IMR-90 (cell line): ENCODE results near the gene OR2H1. TPM values are rescaled to one million over a fixed set of nuclear protein-coding genes. Genes with fewer than 3 reads are reported as not detected.

Experiments
- ATAC-seq: fragments of 200-7000 bp; cut with Tn5 transposase; 2 replicates; pipeline ENCODE4 v1.9.1; 2020; ENCODE audit warnings: low read depth, mild to moderate bottlenecking, moderate library complexity
- BruUV-seq: library from RNA; stranded (reverse); fragments of 400-500 nt; replicated peaks from 2 replicates; lab custom pipeline; 2021; lab: Mats Ljungman, UMichigan
- CTCF ChIA-PET: fragments of 300-600 bp; formaldehyde crosslinking; extraction: SDS; loops from one replicate; lab custom pipeline; 2021; ENCODE audit warnings: antibody characterized with exemption; lab: Yijun Ruan, JAX
- POLR2A ChIA-PET: fragments of 300-600 bp; sonication (Branson Sonifier 250); formaldehyde crosslinking; loops from one replicate; lab custom pipeline; 2022; ENCODE audit warnings: antibody characterized with exemption; ENCODE audit not compliant: unreplicated experiment; lab: Charles Lee
- DNase-seq: peaks from one replicate; pipeline ENCODE4 v3.0.0; 2013
- H2AFZ ChIP-seq: replicated peaks from 2 replicates; pipeline ENCODE3; 2013; ENCODE audit warnings: low read length, mild to moderate bottlenecking; ENCODE audit not compliant: poor library complexity
- H2AK5ac ChIP-seq: 2 replicates; pipeline ENCODE4 v1.6.1; 2013; ENCODE audit warnings: low read depth, low read length, inconsistent platforms
- H2AK9ac ChIP-seq: replicated peaks from 2 replicates; pipeline ENCODE3; 2013; ENCODE audit warnings: mild to moderate bottlenecking, low read depth, low read length, moderate library complexity; ENCODE audit not compliant: poor library complexity
- H2BK120ac ChIP-seq: 2 replicates; pipeline ENCODE4 v1.6.1; 2013; ENCODE audit warnings: low read depth, low read length, inconsistent platforms
- H2BK15ac ChIP-seq: 3 replicates; pipeline ENCODE4 v1.6.1; 2013; ENCODE audit warnings: low read depth, low read length, inconsistent platforms
- H2BK20ac ChIP-seq: 2 replicates; pipeline ENCODE4 v1.6.1; 2013; ENCODE audit warnings: low read depth, mild to moderate bottlenecking, inconsistent platforms, low read length, moderate library complexity
- H2BK5ac ChIP-seq: 2 replicates; pipeline ENCODE4 v1.6.1; 2013; ENCODE audit warnings: mild to moderate bottlenecking, low read depth, low read length, inconsistent platforms; ENCODE audit not compliant: poor library complexity, severe bottlenecking
- H3K14ac ChIP-seq: replicated peaks from 2 replicates; pipeline ENCODE4 v1.6.1; 2013; ENCODE audit warnings: low read depth, low read length, inconsistent platforms
- H3K18ac ChIP-seq: 2 replicates; pipeline ENCODE4 v1.6.1; 2013; ENCODE audit warnings: low read depth, low read length, control low read depth
- H3K23ac ChIP-seq: 2 replicates; pipeline ENCODE4 v1.6.1; 2013; ENCODE audit warnings: low read depth, low read length, inconsistent platforms
- H3K27ac ChIP-seq: 2 replicates; pipeline ENCODE4 v1.5.1; 2013; ENCODE audit warnings: mild to moderate bottlenecking, control low read depth, low read length; ENCODE audit not compliant: insufficient read depth
- H3K27me3 ChIP-seq: 2 replicates; pipeline ENCODE4 v1.6.1; 2013; ENCODE audit warnings: low read length; ENCODE audit not compliant: control insufficient read depth, insufficient read depth
- H3K36me3 ChIP-seq: 2 replicates; pipeline ENCODE4 v1.6.1; 2013; ENCODE audit warnings: low read length, mixed read lengths; ENCODE audit not compliant: control insufficient read depth, insufficient read depth
- H3K4ac ChIP-seq: 2 replicates; pipeline ENCODE4 v1.6.1; 2013; ENCODE audit warnings: low read depth, low read length, inconsistent platforms
- H3K4me1 ChIP-seq: 2 replicates; pipeline ENCODE4 v1.6.1; 2013; ENCODE audit warnings: low read length, mixed read lengths; ENCODE audit not compliant: control insufficient read depth, insufficient read depth
- H3K4me2 ChIP-seq: 2 replicates; pipeline ENCODE4 v1.6.1; 2013; ENCODE audit warnings: low read depth, mild to moderate bottlenecking, control low read depth, low read length, moderate library complexity
- H3K4me3 ChIP-seq: 2 replicates; pipeline ENCODE4 v1.5.1; 2013; ENCODE audit warnings: low read depth, mild to moderate bottlenecking, control low read depth, low read length, moderate library complexity; ENCODE audit not compliant: insufficient read depth
- H3K56ac ChIP-seq: 2 replicates; pipeline ENCODE4 v1.6.1; 2013; ENCODE audit warnings: low read length, inconsistent platforms; ENCODE audit not compliant: insufficient read depth; ENCODE audit errors: extremely low read depth
- H3K79me1 ChIP-seq, 2 experiments: 2 replicates each; pipeline ENCODE4 v1.6.1; 2013; ENCODE audit warnings: low read length in 2 of 2, inconsistent platforms in 1 of 2, low read depth in 1 of 2
- H3K9ac ChIP-seq: 2 replicates; pipeline ENCODE4 v1.6.1; 2013; ENCODE audit warnings: low read depth, low read length, control low read depth
- H3K9me1 ChIP-seq: 2 replicates; pipeline ENCODE4 v1.6.1; 2013; ENCODE audit warnings: low read length, inconsistent platforms; ENCODE audit not compliant: insufficient read depth
- H3K9me3 ChIP-seq: 2 replicates; pipeline ENCODE4 v1.6.1; 2013; ENCODE audit warnings: low read length; ENCODE audit not compliant: control insufficient read depth, insufficient read depth
- H4K20me1 ChIP-seq: 2 replicates; pipeline ENCODE4 v1.6.1; 2013; ENCODE audit warnings: low read length, inconsistent platforms; ENCODE audit not compliant: insufficient read depth
- H4K5ac ChIP-seq: 2 replicates; pipeline ENCODE4 v1.6.1; 2013; ENCODE audit warnings: mild to moderate bottlenecking, low read depth, low read length, control low read depth
- H4K8ac ChIP-seq, 2 experiments: 2 replicates each; pipeline ENCODE4 v1.6.1; 2013; ENCODE audit warnings: low read depth in 2 of 2, low read length in 2 of 2, control low read depth in 1 of 2, inconsistent platforms in 1 of 2
- H4K91ac ChIP-seq: 2 replicates; pipeline ENCODE4 v1.6.1; 2013; ENCODE audit warnings: low read depth, low read length, inconsistent platforms; ENCODE audit not compliant: insufficient read depth
- CHD1 ChIP-seq: IDR thresholded peaks from 2 replicates; pipeline ENCODE4 v1.6.1; 2012; ENCODE audit warnings: low read depth, low read length, improper control_type of control experiment
- MAZ ChIP-seq: IDR thresholded peaks from 2 replicates; pipeline ENCODE4 v1.6.1; 2012; ENCODE audit warnings: low read depth, mild to moderate bottlenecking, low read length, improper control_type of control experiment, moderate library complexity, borderline replicate concordance
- POLR2A ChIP-seq: IDR thresholded peaks from 2 replicates; pipeline ENCODE4 v1.6.1; 2012; ENCODE audit warnings: mild to moderate bottlenecking, low read depth, low read length
- RAD21 ChIP-seq: IDR thresholded peaks from 2 replicates; pipeline ENCODE4 v1.6.1; 2012; ENCODE audit warnings: low read length, improper control_type of control experiment
- RFX5 ChIP-seq: IDR thresholded peaks from 2 replicates; pipeline ENCODE4 v1.8.0; 2012; ENCODE audit warnings: low read depth, mild to moderate bottlenecking, low read length, moderate library complexity
- dilution Hi-C: fragments of 300-500 bp; cut with HindIII; formaldehyde crosslinking; loops from one replicate; pipeline ENCODE4 v1.14.3; 2018; ENCODE audit warnings: low sequenced_read_pairs; ENCODE audit not compliant: unreplicated experiment
- in situ Hi-C: fragments of 300-500 bp; cut with MboI; formaldehyde crosslinking; loops from 3 replicates; pipeline ENCODE4 v1.14.3; 2019; ENCODE audit warnings: low sequenced_read_pairs, inconsistent platforms, mixed read lengths
- intact Hi-C: fragments of 100-400 bp; cut with micrococcal nuclease; formaldehyde crosslinking; loops from 2 replicates; pipeline ENCODE4 v1.10.0; 2022
- polyA plus RNA-seq, 3 experiments: library from polyadenylated mRNA; depleted of rRNA; stranded (reverse); fragments of >200 nt; gene quantifications; 2 replicates each; pipeline ENCODE4 v1.2.3, GENCODE V29; 2012; ENCODE audit warnings: low replicate concordance in 1 of 3
- total RNA-seq: library from RNA; depleted of rRNA; stranded (reverse); fragments of >200 nt; gene quantifications from 2 replicates; pipeline ENCODE4 v1.2.3, GENCODE V29; 2012
- TF ChIP-seq, protein P1 (sequence below): fragments of 150-350 bp; IDR thresholded peaks from 2 replicates; pipeline ENCODE4 v1.6.1; 2017; ENCODE audit warnings: mild to moderate bottlenecking, antibody characterized with exemption, low read length, low read depth

OR2H1 gene
- total and polyA plus RNA-seq, 2 of the 4 experiments (the other 2 are of a cell fraction), result not detected

DNA sequence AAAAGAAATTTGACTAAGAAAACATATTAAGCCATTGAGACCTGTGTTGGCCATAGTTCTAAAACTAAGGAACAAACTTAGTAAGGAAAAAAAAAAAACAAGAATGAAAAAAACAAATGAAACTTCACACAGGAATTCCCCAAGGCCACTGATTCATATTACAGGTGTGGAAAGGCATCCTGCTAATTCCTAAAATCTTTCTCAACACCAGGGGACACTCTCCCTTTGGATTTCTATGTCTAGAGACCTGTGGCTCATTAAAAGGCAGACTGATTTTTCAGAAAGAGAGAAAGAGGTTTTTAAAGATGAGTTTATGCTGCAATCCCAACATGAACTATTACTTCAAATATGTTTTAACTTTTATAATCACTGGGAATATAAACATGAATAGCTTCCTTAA lies 42.4 kb upstream of the OR2H1 start, which contains the start of gene OR12D1:
TSS of gene OR12D1 (plus strand) at position 341 of the 400 bp plus-strand sequence.
- H4K20me1 ChIP-seq, result no peaks in the 10 kb centered on the region
- no peak within 1 kb of the TSS for H3K4me2 ChIP-seq
- ATAC-seq, result no peak
- H3K79me1 ChIP-seq, result no peaks in the 10 kb centered on the region
- no peak within 1 kb of the TSS for H3K18ac ChIP-seq
- no peak within 1 kb of the TSS for H2AK5ac ChIP-seq
- H2AFZ ChIP-seq, result no peak within 1 kb of the TSS
- H2AK9ac ChIP-seq, result no peak within 1 kb of the TSS
- H3K4me3 ChIP-seq, result no peak within 1 kb of the TSS
- no peak within 1 kb of the TSS for H3K9ac ChIP-seq
- dilution Hi-C loops, result no loop called here
- H4K5ac ChIP-seq, result no peak within 1 kb of the TSS
- H2BK5ac ChIP-seq, result no peak within 1 kb of the TSS
- H3K9me1 ChIP-seq, result no peaks in the 10 kb centered on the region
- intact Hi-C loops, result no loop called here
- no peak within 1 kb of the TSS for H4K8ac ChIP-seq
- no peak within 1 kb of the TSS for H2BK20ac ChIP-seq
- no peak for DNase-seq
- POLR2A ChIA-PET, result no interaction called here
- H3K9me3 ChIP-seq, result peaks cover 11% of the 10 kb centered on the region; the same call in 1 of the 2 replicates
- no peak within 1 kb of the TSS for H4K91ac ChIP-seq
- H2BK15ac ChIP-seq, result no peak within 1 kb of the TSS
- no peaks in the 10 kb centered on the region for H3K4me1 ChIP-seq
- H3K14ac ChIP-seq, result no peak within 1 kb of the TSS
- H3K36me3 ChIP-seq, result no peaks in the 10 kb centered on the region
- no peak within 1 kb of the TSS for H3K27ac ChIP-seq
- H2BK120ac ChIP-seq, result no peak within 1 kb of the TSS
- H3K56ac ChIP-seq, result no peak within 1 kb of the TSS
- CTCF ChIA-PET, result no interaction called here
- H3K23ac ChIP-seq, result no peak within 1 kb of the TSS
- in situ Hi-C loops, result no loop called here
- TF ChIP-seq MAZ (no peak), POLR2A (no peak), RAD21 (no peak), CHD1 (no peak), RFX5 (no peak)
- TF ChIP-seq, protein P1, sequence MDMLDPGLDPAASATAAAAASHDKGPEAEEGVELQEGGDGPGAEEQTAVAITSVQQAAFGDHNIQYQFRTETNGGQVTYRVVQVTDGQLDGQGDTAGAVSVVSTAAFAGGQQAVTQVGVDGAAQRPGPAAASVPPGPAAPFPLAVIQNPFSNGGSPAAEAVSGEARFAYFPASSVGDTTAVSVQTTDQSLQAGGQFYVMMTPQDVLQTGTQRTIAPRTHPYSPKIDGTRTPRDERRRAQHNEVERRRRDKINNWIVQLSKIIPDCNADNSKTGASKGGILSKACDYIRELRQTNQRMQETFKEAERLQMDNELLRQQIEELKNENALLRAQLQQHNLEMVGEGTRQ, result no peak
- no peaks in the 10 kb centered on the region for H3K27me3 ChIP-seq
- no TSS peak for BruUV-seq
- no peak within 1 kb of the TSS for H3K4ac ChIP-seq
